NOMO-1 treated with DMSO at 0.1 percent for 48 hours (cell line): Measurements from ENCODE around the gene GIN1.

Experiments
- DNase-seq: peaks from one replicate; lab custom pipeline; 2025; ENCODE audit not compliant: unreplicated experiment; lab: John Stamatoyannopoulos, UW

The GIN1 gene

DNA sequence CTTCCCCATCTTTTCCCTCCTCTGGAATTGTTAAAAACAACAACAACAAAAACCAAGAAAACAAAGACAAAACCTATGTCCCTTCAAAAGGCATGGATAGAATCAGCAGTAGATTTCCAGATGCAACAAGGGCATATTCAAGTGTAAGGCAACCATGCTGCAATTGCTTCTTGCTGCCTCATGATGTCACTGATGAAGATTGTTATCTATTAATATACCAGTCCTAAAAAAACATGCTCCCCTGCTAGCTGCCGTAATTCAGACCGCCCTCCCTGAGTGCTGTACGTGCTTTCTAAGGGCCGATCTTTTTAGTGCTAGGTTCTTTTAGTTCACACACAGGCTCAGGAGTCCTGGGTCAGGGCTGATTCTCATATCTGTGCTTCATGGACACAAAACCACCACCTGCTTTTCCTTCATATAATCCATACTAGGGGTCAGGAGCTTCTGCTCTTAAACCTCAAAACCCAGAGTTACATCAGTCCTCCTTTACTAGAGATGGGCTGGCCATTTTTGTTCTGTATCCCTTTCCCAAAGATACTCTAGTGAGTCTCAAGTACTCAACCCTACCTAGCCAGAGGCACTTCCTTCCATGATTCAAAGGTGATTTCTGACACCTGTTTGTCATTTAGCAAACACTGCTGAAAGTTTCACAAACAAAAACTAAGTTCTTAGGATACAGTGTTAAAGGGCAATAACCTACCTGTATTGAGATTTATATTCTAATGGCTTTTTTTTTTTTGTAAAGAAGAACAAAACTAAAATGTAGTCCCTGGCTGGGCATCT is 82.1 kb downstream of the GIN1 start:
- DNase-seq, result no peak

DNA sequence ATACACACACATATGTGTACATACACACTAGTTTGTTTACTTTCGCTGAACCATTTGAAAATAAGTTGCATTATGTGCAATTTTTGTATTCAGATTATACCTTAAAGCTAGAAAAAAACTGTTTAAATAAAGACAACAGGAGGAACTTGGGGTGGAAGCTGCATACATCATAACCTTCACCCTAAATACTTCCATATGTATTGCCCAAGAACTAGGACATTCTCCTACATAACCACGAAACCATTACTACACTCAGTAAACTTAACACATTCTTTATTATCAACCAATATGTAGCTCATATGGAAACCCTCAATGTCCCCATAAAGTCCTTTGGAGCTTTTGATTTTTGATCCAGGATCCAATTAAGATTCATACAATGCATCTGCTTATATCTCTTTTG is 83.3 kb downstream of the GIN1 start:
- DNase-seq, result no peak
